CD4-positive, alpha-beta T cell treated with Interleukin-1 beta for 1 hour (primary cell): ENCODE measurements around the gene PLEKHA1.

ENCODE experiments used
- DNase-seq, 2 donors: peaks; one replicate each; pipeline ENCODE4 v3.0.0-alpha.2; 2020 to 2022

The PLEKHA1 gene

DNA sequence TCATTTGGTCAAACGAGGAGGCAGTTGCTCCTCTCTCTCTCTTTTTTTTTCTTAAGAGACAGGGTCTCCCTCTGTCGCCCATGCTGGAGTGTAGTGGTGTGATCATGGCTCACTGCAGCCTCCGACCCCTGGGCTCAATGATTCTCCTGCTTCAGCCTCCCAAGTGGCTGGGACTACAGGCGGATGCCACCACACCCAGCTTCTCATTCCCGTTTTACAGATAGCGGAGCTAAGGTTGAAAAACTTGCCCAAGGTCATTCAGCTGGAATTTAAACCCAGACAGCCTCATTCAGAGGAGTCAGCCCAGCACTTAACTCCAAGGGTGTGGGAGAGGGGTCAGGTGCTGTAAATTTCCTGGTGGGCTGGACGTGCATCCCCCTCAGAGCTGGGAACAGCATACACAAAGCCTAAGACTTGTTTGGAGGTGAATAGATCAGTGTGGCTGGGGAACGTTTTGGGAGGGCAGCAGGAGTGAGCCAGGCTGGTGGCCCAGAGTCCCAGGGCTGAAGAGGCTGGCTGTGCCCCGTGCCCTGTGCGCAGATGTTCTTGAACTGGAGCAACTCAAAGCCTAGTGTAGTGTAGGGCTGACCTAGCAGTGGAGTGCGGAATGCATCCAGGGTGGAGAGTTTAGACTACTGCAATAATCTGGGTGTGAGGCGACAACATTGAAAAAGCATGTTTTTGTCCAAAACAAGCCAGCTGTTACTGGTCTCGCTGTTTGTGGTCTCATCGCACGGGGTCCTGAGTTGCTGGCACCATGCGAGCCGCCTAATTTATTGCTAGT, 89.2 kb downstream of the PLEKHA1 start:
- no peak for DNase-seq

DNA sequence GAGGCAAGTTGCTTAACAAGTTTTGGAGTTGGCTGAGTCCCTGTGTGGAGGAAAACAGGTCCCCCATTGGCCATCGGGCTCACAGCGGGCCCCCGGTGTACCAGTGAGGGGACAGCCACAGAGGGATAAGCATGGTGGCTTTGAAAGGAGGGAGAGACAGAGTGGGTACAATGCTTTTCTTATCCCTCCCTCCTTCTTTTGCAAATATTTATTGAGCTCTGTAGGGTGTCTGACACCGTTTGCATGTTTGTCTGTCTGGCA, 89.7 kb downstream of the PLEKHA1 start:
- no peak for DNase-seq

DNA sequence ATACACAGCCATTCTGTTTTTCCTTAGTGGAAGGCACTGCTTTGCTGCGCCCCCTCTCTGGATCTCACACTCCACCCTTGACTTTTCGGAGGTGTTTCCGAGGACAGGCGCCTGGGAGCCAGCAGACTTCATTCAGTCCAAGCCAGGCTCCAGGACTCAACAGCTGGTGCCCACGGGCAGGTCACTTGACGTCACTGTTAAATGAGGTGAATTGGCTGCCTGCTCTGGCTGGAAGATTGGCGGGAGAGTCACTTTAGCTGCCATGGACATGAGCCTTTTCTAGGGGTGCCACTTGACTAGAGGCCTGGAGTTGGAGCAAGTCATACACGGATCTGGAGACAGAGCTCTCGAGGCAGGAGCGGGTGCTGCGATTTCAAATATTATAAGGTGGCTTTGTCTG, 90.1 kb downstream of the PLEKHA1 start:
- no peak for DNase-seq

DNA sequence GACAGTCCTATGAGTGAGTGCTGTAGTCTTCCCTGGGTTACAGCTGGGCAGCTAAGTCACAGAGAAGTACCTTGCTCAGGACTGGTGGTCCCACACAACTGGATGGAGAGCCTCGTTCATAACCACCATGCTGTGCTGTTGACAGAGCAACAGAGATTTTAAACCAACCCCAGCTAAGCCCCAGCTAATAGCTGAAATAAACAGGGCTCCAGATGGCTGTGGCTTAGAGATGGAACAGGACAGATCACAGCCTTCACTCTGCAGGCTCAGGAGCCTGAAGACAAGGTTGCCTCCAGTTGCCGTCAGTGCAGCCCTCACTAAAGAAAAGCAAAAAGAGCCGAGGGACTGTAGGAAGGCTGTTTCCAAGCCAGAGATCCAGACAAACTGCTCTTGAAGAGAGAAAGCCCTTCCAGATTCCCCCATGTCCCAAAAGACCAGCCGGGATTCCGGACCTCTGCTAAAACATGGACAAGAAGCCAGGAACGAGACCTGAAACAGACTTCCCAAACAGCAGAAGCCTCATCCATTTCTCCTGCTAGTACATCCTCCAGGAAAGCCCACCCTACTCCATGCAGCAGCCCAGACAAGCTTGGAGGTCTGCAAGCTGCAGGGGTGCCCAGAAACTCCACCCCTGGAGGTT, 91.0 kb downstream of the PLEKHA1 start:
- no peak for DNase-seq

DNA sequence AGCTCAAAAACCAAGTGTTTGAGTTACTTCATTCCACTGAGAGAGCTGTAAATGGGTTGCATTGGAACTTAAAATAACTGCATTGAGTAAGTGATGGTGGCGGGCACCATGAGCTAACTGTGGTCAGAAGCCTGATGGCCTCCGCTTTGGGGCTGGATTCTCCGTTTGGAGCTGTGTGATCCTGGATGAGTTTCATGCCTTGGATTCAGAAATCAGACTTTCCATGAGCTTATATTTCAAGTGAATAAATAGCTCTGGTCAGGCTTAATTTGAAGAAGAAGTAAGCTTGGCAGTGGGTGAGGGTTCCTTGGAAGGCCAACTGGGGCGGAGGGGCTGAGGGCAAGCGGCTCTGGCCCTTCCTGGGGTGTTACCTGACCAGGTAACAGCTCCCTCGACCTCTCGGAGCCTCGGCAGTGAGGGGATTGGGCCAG, 92.5 kb downstream of the PLEKHA1 start:
- DNase-seq, result no peak

DNA sequence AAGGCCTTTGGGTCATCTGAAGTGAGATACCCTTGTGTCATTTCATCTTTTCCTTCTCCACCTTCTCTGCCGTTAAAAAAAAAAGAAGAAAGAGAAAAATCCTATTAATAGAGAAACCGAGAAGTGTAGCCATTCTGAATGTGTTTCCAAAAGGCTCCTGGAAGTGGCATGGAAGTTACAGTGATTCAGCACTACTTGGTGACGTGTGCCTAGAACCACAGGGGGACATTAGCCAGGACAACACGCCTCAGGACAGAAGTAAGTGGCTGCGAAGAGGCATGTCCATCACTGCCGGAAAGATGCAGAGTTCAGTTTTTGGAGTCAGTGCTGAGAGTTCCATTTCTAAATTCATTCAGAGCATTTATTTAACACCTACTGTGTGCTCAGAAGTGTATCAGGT, 93.2 kb downstream of the PLEKHA1 start:
- DNase-seq, result no peak

DNA sequence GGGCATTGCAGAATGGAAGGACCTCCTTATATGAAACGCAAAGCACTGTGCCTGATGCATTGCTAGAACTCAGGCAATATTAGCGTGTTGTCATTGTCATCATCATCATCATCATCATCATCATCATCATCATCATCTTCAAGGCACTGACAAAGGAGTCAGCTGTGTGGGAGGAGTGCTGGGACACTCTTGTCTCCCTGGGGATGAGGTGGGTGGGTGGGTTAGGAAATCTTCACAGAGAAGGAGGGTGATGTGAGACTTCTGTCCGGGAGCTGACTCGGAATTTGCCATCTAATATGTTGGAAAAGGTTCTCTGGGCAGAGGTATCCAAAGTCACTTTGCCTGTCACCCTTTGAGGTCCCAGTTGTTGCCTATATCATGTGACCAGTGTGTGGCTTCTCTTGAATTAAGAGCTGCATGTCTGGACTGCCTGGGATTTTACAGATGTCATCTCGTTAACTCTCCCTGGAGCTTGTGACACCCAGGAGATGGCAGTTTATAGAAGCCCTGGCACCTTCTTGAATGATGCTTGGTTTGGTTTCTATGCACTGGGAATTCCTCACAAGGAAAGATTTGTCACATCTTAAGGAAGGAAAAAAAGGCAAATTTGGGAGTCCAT, 93.9 kb downstream of the PLEKHA1 start:
- DNase-seq, result no peak

DNA sequence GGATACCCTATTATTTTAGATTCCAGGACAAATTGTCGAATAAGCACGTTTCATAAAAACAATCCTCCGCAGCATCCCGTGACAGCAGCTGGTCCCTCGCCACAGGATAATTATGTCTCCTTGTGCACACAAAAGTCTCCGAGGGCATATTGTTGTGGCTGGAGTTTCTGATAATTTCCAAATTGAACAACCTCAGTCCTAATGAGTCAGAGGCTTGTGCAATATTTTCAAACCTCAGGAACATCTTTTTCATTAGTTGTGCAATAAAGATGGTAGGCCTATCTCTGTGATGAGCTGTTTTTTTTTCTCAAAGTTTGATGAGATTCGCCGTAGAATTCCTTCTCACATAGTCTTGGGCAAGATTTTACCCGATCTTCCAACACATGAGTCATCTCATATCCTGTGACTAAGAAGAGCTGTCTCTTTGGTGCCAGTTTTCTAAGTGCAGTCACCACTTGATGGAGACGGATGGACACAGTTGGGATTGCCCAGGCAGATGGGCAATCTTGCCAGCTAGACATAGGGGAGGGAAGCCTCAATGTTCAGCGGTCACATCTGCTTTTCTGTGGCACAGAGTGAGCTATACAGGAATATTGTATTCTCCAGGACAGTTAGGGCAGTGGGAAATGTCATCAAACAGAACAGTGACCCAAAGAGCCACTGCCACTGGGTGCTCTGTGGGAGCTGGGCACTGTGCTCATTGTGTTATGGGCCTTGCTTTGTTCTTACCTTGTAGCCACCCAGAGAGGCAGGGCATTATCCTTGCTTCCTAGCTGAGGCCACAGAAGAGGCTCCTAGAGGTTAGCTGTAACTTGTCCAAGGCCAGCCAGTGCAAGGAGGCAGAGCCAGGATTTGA, 94.6 kb downstream of the PLEKHA1 start:
- DNase-seq, result peak in 1 of 2 donors; percentile 38

DNA sequence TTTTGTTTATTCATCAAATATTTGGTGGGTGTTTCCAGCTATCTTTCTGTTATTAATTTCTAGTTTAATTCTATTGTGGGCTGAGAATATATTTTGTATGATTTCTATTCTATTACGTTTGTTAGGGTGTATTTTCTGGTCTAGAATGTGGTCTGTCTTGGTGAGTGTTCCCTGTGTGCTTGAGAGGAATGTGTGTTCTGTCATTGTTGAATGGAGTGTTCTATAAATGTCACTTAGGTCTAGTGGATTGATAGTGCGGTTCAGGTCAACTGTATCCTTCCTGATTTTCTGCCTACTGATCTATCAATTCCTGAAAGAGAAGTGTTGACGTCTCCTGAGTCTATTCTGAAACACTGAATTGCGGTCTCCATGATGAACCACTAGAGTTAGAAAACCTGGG, 95.3 kb downstream of the PLEKHA1 start:
- DNase-seq, result no peak

DNA sequence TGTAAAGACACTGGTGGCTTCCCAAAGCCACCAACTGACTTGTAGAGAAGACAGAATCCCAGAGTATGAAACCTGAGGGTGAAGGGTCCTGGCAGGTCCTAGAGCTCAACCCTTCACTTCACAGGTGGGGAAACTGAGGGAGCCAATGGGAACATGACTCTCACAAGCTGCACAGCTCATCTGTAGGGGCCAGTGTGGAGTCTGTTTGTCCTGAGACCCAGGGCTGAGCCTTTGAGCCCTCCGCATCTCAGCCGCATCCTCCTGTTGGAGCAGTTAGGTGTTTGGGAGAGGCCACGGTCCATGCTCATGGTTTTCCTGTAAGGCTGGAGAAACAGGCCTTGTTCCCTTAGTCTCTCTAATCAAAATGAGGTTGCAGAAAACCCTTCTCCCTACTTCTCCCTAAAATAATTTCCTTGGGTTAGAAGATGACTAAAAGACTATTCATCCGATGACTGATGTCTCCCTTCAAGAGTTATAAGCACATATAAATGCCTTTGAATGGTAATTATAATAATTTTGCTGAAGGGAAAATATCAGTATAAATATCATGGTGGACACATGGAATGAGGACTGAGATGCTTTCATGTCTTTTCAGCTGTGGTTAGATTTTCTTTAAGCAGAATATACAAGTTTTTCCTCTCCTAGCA, 97.1 kb downstream of the PLEKHA1 start:
- DNase-seq, result no peak

DNA sequence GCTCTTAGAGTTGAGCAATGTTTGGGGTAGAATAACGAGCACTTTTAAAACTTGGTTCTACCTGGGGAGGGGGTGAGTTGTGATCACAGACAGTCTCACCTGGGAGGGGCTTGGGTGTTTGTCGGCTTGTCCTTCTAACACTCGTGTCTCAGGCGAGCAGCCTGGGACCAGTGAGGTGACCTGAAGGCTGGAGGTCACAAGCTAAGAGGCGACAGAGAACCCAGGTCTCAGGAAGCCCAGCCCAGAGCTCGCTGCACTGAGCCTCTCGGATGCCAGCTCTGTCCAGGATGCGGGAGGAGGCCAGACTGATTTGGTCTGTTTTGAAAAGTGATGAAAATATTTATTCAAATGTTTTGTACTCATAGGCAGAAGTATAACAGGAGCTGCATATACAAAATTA, 98.6 kb downstream of the PLEKHA1 start:
- DNase-seq, result no peak

DNA sequence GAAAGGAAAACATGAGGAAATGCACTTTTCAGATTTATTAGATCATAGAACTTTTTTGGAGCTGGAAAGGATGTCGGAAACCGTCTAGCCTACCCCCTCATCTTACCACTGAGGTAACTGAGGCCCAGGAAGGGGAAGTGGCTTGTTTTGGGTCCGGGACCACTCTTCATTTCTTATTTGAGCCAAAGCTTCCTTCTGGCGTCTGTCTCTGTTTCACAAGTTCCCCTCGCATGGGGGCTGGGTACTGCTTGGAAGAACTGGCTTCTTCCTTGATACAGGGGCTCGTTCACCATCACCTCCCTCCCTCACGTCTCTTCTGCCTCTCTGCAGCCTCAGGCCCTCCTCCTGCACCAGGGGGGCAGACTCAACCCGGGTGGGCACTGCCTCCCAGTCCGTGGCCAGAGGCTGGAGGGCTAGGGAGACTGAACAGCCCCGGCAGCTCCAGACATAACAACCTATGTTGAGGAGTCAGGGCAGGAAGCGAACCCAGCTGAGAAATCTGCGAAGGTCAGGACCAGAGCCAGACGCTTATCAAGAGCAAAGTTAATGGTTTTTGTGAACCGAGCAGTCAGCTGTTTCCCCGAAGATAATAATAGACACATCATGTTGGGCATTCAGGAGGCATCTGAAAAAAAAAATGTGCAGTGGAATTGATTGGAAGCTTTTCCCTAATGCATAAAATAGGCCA, 99.8 kb downstream of the PLEKHA1 start:
- DNase-seq, result no peak

DNA sequence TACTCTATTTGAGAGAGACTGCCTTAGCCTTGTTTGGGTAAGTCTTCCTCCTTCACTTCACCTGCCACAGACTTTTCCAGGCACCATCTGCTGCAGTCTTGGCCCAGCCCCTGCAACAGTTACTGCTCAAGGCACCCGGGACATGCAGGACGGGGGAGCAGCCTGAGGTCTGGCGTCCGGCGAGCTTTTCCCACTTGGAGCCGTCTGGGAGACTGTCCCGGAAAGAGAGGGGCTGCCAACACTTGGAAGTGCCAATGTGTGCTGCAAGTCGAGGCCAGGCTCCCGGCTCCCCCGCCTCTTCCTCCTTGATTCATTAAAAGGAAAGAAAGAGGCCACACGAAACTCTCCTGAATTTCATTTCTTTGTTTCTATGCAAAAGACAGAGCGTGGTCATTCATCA, 100.6 kb downstream of the PLEKHA1 start:
- no peak for DNase-seq

DNA sequence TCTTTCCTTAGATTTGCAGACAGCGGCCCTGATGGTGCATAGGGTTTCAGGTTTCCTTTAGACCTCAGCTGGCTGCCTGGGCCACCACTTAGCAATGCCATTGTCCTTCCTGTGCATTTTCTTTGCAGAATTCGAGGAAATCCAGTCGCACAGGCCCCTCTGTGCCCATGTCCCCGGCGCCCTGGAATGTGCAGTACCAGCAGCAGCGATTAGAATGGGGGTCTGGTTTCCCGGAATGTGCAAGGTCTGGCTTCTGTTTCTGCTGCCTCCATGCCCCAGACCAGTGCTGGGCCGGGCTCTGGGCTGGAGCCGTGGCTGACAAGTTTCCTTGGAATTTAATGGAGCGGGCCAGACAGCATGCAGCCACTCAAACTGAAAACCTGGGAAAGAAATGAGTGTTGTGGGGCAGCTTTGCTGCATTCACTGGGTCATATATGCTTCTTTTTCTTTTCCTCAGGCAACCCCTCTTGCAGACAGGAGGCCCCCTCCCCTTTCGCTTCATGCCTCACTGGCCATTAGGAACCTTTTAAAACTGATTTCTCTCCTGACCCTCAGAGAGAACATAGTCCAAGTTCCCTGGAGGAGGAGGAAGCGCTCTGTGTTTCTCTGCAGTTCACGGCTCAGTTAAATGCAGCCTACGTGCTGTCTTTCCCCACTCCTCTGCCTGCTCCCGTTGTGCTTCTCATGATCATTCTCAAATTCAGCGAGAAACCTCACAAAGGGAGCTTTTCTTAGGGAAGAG, 101.3 kb downstream of the PLEKHA1 start:
- no peak for DNase-seq

DNA sequence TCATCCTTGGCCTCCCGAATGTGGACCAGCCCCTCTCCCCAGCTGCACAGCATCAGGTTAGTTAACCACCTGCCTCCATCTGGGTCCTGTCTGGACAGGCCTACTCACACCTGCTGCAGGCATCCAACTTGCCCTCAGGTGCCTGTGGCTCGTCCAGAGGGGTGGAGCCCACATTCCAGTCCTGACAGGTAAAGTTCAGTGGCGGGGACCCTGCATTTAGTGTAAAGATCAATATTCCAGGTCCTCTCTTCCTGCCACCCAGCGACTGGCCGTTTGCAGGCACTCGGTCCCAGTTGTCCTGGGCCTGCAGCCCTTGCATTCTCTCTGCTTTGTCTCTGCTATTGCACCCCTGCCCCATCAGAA, 101.8 kb downstream of the PLEKHA1 start:
- no peak for DNase-seq

DNA sequence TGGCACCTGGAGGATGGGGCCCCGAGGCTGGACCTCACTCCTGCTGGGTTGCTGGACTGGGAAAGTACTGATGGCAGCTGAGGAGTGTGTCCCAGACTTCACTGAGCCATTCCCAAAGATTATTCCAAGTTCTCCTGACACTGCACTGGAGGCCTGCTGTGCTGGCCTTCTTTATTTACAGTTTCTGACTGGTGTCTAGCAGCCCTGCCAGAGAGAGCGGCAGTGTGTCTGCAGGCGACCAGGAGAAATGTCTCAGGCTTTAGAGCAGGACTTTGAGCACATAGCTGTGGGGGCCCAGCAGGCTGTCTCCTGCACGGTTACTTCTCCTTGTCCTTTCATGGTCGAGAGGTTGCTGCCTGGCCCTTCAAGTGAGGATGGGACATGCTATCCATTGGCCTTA, 102.9 kb downstream of the PLEKHA1 start:
- DNase-seq, result no peak

DNA sequence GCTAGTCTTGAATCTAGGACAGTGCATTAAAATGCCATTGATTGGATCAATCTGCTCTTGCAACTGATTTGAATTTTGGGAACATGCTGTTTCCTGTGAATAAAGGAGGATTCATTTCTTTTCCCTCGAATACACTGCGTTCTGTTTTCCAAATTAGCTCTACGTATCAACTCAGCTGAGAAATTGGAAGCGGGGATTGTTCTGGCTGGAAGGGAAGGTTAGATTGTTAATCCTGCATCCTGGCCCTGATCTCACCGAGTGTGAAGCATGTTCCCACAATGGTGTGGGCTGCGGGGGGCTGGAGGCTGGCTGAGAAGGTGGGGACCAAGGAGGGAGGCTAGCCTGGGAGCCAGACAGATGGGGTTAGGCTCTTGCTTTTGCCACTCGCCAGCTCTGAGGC, 104.5 kb downstream of the PLEKHA1 start:
- DNase-seq, result no peak

DNA sequence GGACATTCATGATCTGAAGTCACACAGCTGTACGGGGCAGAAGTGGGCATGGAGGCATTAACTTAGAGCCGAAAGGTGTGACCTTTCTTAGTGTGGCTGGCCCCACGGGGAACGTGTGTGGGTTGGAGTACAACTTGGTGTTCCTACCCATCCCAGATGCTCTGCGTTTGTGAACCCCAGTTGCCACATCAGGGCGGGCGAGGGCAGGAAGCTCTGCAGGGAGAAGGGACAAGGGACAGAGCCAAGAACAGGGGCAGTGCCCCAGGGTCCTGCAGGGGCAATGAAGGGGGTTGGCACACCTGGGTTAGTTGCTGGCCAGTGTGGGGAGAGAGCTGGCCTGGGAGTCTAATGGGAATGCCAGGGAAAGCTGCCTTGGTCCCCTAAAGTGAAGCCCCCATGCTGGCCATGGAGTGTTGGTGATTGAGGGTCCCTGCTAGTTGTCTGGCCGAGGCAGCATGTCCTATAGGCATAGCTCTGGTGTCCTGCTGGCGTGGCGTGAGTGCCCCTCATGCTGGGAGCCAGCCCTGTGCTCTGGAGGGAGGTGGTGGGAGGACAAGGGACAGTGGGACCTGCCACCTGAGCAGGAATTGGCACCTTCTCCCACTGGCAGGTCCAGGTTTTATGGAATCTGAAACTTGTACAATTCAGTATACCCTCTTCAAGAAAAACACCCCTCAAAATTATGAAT, 105.8 kb downstream of the PLEKHA1 start:
- DNase-seq, result no peak

DNA sequence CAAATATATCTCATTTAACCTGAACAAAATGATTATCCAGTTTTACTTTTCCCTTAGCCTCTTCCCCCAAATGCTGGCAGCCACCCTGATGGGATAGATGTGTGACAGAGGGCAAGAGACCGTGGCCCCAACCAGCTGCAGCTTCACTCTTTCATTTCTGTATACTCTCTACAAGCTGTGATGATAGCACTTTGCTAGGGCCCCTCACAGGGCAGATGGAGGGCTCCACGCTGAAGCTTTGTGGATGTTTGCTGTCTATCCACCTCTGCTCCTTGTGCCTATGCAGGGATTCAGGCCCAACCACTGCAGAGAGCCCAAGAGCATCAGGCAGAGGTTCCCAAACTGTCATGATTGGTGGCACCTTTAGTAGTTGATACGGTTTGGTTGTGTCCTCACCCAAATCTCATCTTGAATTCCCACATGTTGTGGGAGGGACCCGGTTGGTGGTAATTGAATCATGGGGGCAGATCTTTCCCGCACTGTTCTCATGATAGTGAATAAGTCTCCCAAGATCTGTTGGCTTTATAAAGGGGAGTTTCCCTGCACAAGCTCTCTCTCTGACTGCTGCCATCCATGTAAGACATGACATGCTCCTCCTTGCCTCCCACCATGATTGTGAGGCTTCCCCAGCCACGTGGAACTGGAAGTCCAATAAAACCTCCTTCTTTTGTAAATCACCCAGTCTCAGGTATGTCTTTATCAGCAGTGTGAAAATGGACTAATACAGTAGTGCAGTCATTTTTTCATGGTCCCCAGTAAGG, 107.0 kb downstream of the PLEKHA1 start:
- DNase-seq, result no peak
